Gastrocnemius medialis (tissue), 4 donors: ENCODE results near the gene PLD2. TPM values are rescaled to one million over a fixed set of nuclear protein-coding genes. Genes with fewer than 3 reads are reported as not detected.

Source experiments
- ATAC-seq, 2 donors: fragments of 150-250 bp; one replicate each; pipeline ENCODE4 v1.9.1; 2016
- DNase-seq, 2 donors: peaks; one replicate each; pipeline ENCODE4 v3.0.0-alpha.2; 2019
- H3K27ac ChIP-seq, 4 donors: fragments of 200-600 bp; sonication (generic); 1 replicate in 1 of 4; 2 replicates in 3 of 4; pipeline ENCODE4 v1.5.1; 2016 to 2018; ENCODE audit warnings: mild to moderate bottlenecking in 2 of 4, moderate library complexity in 1 of 4
- H3K27me3 ChIP-seq, 3 donors: fragments of 200-600 bp; sonication (generic) in 2 of 3; 1 replicate in 1 of 3; 2 replicates in 2 of 3; pipeline versions ENCODE4 v1.5.1 to v1.6.0; 2016 to 2019; ENCODE audit warnings: mild to moderate bottlenecking in 1 of 3, moderate library complexity in 1 of 3
- H3K36me3 ChIP-seq, 2 donors: fragments of 200-600 bp; sonication (generic) in 1 of 2; one replicate each; pipeline ENCODE4 v1.5.1; 2017 to 2018
- H3K4me1 ChIP-seq, 2 donors: fragments of 200-600 bp; sonication (generic) in 1 of 2; one replicate each; pipeline ENCODE4 v1.5.1; 2016 to 2017; ENCODE audit warnings: mild to moderate bottlenecking in 2 of 2
- H3K4me3 ChIP-seq, 4 donors: fragments of 200-600 bp; sonication (generic) in 3 of 4; 1 replicate in 1 of 4; 2 replicates in 3 of 4; pipeline ENCODE4 v1.5.1; 2016 to 2019; ENCODE audit warnings: mild to moderate bottlenecking in 2 of 4
- H3K9me3 ChIP-seq, 3 donors: fragments of 200-600 bp; sonication (generic) in 2 of 3; 1 replicate in 1 of 3; 2 replicates in 2 of 3; pipeline ENCODE4 v1.5.1; 2016 to 2019
- POLR2A ChIP-seq, 2 donors: fragments of 450-650 bp; IDR thresholded peaks; one replicate each; pipeline ENCODE4 v1.6.1; 2017; ENCODE audit warnings: antibody characterized with exemption in 2 of 2, mild to moderate bottlenecking in 2 of 2, moderate library complexity in 2 of 2
- in situ Hi-C, 4 donors: fragments of 200-750 bp; cut with MboI; loops; one replicate each; pipeline versions ENCODE4 v1.15.0 to v1.8.0; 2017; ENCODE audit warnings: low sequenced_read_pairs in 4 of 4
- intact Hi-C: fragments of 100-400 bp; cut with DNase I; formaldehyde crosslinking; loops from one replicate; pipeline ENCODE4 v1.15.1; 2023; ENCODE audit warnings: low total_unique reads
- total RNA-seq, 4 donors: library from RNA; depleted of rRNA; stranded (reverse); fragments of >200 nt; gene quantifications; one replicate each; pipeline versions ENCODE4 v1.1.0 to v1.2.3, GENCODE V29; 2016
- TF ChIP-seq, protein P1 (sequence below), 5 experiments: fragments of 450-650 bp in 3 of 5; fragments of 200-600 bp in 2 of 5; sonication (generic) in 2 of 5; IDR thresholded peaks in 4 of 5; conservative IDR thresholded peaks in 1 of 5; 1 replicate in 4 of 5; 2 replicates in 1 of 5; pipeline ENCODE4 v1.5.1; 2016 to 2019; ENCODE audit warnings: antibody characterized with exemption in 5 of 5, mild to moderate bottlenecking in 3 of 5, moderate library complexity in 3 of 5

PLD2 gene
- total RNA-seq, 4 donors from 2014 or later = 2.8 to 5.8 (median 4.2) TPM

- peaks cover 18 to 25% of the 10 kb centered on the region in 2 donors for H3K4me1 ChIP-seq
- DNase-seq (no peak), ATAC-seq (peak; percentile 39 to 52)
These were observed 51.3 kb downstream of the PLD2 start for GRCh38 chr17:4858068-4858881.

DNA sequence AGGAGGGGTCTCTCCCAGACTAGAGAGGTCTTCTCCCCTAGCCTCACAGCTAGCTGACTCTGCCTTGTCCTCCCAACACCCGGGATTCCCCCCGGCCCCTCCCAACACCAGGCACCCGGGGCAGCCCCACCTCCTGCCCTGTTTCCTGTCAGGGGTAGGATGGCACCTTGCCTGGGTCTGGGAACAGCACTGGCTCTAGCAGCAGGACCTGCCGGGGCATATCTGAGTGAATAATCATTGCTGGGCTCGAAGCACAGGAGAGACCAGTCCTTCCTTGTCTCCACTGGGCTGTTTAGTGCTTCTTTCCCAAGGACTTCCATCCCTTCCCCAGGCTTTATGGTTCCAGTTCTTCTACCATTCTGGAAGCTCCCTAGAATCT is 51.9 kb downstream of the PLD2 start:
- H3K27ac ChIP-seq = peak overlapping the region in 3 of 4 donors; percentile 61 to 73 (median 67)
- peak in 1 of 2 donors; percentile 11 for DNase-seq
- intact Hi-C loops (no loop called here), in situ Hi-C loops (no loop called here)
- H3K36me3 ChIP-seq = no peaks in the 10 kb centered on the region
- TF ChIP-seq, protein P1, sequence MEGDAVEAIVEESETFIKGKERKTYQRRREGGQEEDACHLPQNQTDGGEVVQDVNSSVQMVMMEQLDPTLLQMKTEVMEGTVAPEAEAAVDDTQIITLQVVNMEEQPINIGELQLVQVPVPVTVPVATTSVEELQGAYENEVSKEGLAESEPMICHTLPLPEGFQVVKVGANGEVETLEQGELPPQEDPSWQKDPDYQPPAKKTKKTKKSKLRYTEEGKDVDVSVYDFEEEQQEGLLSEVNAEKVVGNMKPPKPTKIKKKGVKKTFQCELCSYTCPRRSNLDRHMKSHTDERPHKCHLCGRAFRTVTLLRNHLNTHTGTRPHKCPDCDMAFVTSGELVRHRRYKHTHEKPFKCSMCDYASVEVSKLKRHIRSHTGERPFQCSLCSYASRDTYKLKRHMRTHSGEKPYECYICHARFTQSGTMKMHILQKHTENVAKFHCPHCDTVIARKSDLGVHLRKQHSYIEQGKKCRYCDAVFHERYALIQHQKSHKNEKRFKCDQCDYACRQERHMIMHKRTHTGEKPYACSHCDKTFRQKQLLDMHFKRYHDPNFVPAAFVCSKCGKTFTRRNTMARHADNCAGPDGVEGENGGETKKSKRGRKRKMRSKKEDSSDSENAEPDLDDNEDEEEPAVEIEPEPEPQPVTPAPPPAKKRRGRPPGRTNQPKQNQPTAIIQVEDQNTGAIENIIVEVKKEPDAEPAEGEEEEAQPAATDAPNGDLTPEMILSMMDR (IDR thresholded peaks at IDR 0.05 in 4 of 5, conservative IDR thresholded peaks at IDR 0.05 in 1 of 5) = no peak
- TF ChIP-seq POLR2A (IDR thresholded peaks at IDR 0.05) = no peak
- H3K4me3 ChIP-seq = peak overlapping the region in 2 of 4 donors; percentile 9 to 22
- H3K27me3 ChIP-seq = no peaks in the 10 kb centered on the region
- peak; percentile 30 to 42 for ATAC-seq
- H3K4me1 ChIP-seq = peaks cover 18 to 25% of the 10 kb centered on the region in 2 donors
- H3K9me3 ChIP-seq = no peaks in the 10 kb centered on the region

More at GRCh38 chr17:4858068-4858881, 51.3 kb downstream of the PLD2 start:
- Histone ChIP-seq H3K9me3 (no peaks in the 10 kb centered on the region), H3K4me3 (peak overlapping the region in 2 of 4 donors; percentile 9 to 22), H3K27ac (peak overlapping the region in 3 of 4 donors; percentile 61 to 73 (median 67)), H3K36me3 (no peaks in the 10 kb centered on the region), H3K27me3 (no peaks in the 10 kb centered on the region)
- TF ChIP-seq POLR2A (IDR thresholded peaks at IDR 0.05) = no peak
- TF ChIP-seq, protein P1 (IDR thresholded peaks at IDR 0.05 in 4 of 5, conservative IDR thresholded peaks at IDR 0.05 in 1 of 5) = no peak
- intact Hi-C loops = no loop called here
- in situ Hi-C loops = no loop called here

GRCh38 chr17:4859816-4860625 is 53.1 kb downstream of the PLD2 start:
- intact Hi-C loops (no loop called here), in situ Hi-C loops (no loop called here)
- TF ChIP-seq, protein P1 (IDR thresholded peaks at IDR 0.05 in 4 of 5, conservative IDR thresholded peaks at IDR 0.05 in 1 of 5) = no peak
- no peak for TF ChIP-seq POLR2A (IDR thresholded peaks at IDR 0.05)
- no peaks in the 10 kb centered on the region for H3K9me3 ChIP-seq
- DNase-seq (no peak), ATAC-seq (no peak)
- H3K27ac ChIP-seq = peak overlapping the region in 1 of 4 donors; percentile 26
- H3K27me3 ChIP-seq = no peaks in the 10 kb centered on the region
- H3K36me3 ChIP-seq = no peaks in the 10 kb centered on the region
- H3K4me1 ChIP-seq = peaks cover 18 to 25% of the 10 kb centered on the region in 2 donors
- H3K4me3 ChIP-seq = no peak overlapping the region

GRCh38 chr17:4860651-4861050 is 53.7 kb downstream of the PLD2 start:
- TF ChIP-seq, protein P1 (IDR thresholded peaks at IDR 0.05 in 4 of 5, conservative IDR thresholded peaks at IDR 0.05 in 1 of 5) = no peak
- TF ChIP-seq POLR2A (IDR thresholded peaks at IDR 0.05) = no peak
- H3K27me3 ChIP-seq = no peaks in the 10 kb centered on the region
- peak overlapping the region in 1 of 4 donors; percentile 4 for H3K27ac ChIP-seq
- H3K9me3 ChIP-seq = no peaks in the 10 kb centered on the region
- no peak for DNase-seq
- no peak overlapping the region for H3K4me3 ChIP-seq
- no peak for ATAC-seq
- in situ Hi-C loops (no loop called here), intact Hi-C loops (no loop called here)
- no peaks in the 10 kb centered on the region for H3K36me3 ChIP-seq
- peaks cover 18 to 25% of the 10 kb centered on the region in 2 donors for H3K4me1 ChIP-seq
